ENCODE measurements around the gene HDAC4. TPM values are rescaled to one million over a fixed set of nuclear protein-coding genes. Genes with fewer than 3 reads are reported as not detected.

The HDAC4 gene
- total and polyA plus RNA-seq, 2 of the 4 experiments (the other 2 are of a cell fraction): 4.1 to 7.2 TPM

DNA sequence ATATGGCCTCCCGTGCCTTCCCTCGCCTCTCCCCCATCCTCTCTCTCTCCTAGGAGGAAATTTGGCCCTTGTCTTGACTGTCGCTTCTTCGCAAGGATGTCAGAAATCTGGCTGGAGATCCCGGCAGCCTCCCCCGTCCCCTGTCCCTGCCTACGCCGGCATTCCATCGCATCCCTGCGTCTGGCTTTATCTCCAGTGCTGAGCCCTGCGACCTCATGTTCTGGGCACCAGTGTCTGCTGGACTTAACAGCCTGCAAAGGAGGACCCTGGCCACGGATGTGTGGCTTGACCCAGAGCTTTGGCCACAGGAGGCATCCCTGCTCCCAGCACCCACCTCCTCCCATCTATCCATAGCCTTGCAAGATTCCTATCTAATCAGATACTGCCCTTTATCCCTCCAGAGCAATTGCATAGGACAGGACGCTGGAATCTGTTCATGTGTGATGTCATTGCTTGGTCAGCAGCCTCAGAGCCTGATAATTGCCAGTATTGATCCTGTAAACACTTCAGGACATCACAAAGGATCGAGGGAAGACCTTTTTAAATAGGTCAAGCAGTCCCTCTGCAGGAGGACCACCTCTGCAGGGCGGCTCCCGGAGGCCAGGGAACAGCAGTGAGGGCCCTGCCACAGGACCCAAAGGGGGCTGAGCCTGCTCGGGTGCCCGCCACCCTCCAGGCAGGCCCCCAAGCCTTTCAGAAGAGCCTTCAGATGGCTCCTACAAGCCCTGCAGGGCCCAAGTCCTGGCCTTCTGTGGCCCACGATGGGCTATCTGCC is 384.7 kb downstream of the HDAC4 start:
- no peak overlapping the region for H2BK15ac ChIP-seq (ENCODE audit: low read depth, low read length)
- no peaks in the 10 kb centered on the region for H3K9me1 ChIP-seq (ENCODE audit: insufficient read depth, low read length)
- DNase-seq: no peak
- WGBS, 2 experiments (ENCODE audit: extremely low coverage in 2 of 2, insufficient read length in 1 of 2): 51% methylated on average over 16 of the region's 19 CpGs; no CpG with 5 or more reads in 1 of the 2 experiments
- H3K4ac ChIP-seq (ENCODE audit: low read depth, low read length): no peak overlapping the region
- no peak overlapping the region for H2BK120ac ChIP-seq (ENCODE audit: low read depth, low read length)
- dilution Hi-C loops (cut with HindIII; ENCODE audit: low sequenced_read_pairs, unreplicated experiment) (no loop called here), intact Hi-C loops (cut with micrococcal nuclease) (no loop called here), in situ Hi-C loops (cut with MboI; ENCODE audit: low sequenced_read_pairs) (no loop called here)
- no peak overlapping the region for H2BK5ac ChIP-seq (ENCODE audit: low read depth, low read length, poor library complexity, severe bottlenecking)
- no peaks in the 10 kb centered on the region for H3K4me1 ChIP-seq (ENCODE audit: control insufficient read depth, insufficient read depth, low read length)
- H4K8ac ChIP-seq (ENCODE audit: low read depth in 2 of 2, low read length in 2 of 2): no peak overlapping the region
- no peak overlapping the region for H3K23ac ChIP-seq (ENCODE audit: low read depth, low read length)
- no peak overlapping the region for H3K9ac ChIP-seq (ENCODE audit: low read depth, low read length)
- no peak overlapping the region for H3K4me3 ChIP-seq (ENCODE audit: insufficient read depth, low read depth, low read length)
- H2BK20ac ChIP-seq (ENCODE audit: low read depth, low read length): no peak overlapping the region
- no peak overlapping the region for H2AK5ac ChIP-seq (ENCODE audit: low read depth, low read length)
- H3K9me3 ChIP-seq (ENCODE audit: control insufficient read depth, insufficient read depth, low read length): no peaks in the 10 kb centered on the region
- TF ChIP-seq CHD1 (IDR thresholded peaks at IDR 0.05; ENCODE audit: low read depth, low read length) (no peak), POLR2A (IDR thresholded peaks at IDR 0.05; ENCODE audit: low read depth, low read length) (no peak), MAZ (IDR thresholded peaks at IDR 0.05; ENCODE audit: borderline replicate concordance, low read depth, low read length) (no peak), BHLHE40 (IDR thresholded peaks at IDR 0.05; ENCODE audit: low read depth, low read length) (no peak), CEBPB (IDR thresholded peaks at IDR 0.05; ENCODE audit: low read depth, low read length) (no peak), NFE2L2 (IDR thresholded peaks at IDR 0.05; ENCODE audit: low read depth, low read length) (no peak), RAD21 (IDR thresholded peaks at IDR 0.05; ENCODE audit: low read length) (no peak), RFX5 (IDR thresholded peaks at IDR 0.05; ENCODE audit: low read depth, low read length) (no peak), MAFK (IDR thresholded peaks at IDR 0.05; ENCODE audit: low read depth, low read length) (no peak), SMC3 (IDR thresholded peaks at IDR 0.05; ENCODE audit: low read depth, low read length) (no peak), MXI1 (IDR thresholded peaks at IDR 0.05; ENCODE audit: borderline replicate concordance, low read depth, low read length) (no peak), FOS (IDR thresholded peaks at IDR 0.05; ENCODE audit: low read depth, low read length) (no peak), RCOR1 (IDR thresholded peaks at IDR 0.05; ENCODE audit: insufficient replicate concordance, low read length) (no peak)
- TF ChIP-seq, protein P1, sequence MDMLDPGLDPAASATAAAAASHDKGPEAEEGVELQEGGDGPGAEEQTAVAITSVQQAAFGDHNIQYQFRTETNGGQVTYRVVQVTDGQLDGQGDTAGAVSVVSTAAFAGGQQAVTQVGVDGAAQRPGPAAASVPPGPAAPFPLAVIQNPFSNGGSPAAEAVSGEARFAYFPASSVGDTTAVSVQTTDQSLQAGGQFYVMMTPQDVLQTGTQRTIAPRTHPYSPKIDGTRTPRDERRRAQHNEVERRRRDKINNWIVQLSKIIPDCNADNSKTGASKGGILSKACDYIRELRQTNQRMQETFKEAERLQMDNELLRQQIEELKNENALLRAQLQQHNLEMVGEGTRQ (IDR thresholded peaks at IDR 0.05; ENCODE audit: low read depth, low read length): no peak
- TF ChIP-seq, protein P2, sequence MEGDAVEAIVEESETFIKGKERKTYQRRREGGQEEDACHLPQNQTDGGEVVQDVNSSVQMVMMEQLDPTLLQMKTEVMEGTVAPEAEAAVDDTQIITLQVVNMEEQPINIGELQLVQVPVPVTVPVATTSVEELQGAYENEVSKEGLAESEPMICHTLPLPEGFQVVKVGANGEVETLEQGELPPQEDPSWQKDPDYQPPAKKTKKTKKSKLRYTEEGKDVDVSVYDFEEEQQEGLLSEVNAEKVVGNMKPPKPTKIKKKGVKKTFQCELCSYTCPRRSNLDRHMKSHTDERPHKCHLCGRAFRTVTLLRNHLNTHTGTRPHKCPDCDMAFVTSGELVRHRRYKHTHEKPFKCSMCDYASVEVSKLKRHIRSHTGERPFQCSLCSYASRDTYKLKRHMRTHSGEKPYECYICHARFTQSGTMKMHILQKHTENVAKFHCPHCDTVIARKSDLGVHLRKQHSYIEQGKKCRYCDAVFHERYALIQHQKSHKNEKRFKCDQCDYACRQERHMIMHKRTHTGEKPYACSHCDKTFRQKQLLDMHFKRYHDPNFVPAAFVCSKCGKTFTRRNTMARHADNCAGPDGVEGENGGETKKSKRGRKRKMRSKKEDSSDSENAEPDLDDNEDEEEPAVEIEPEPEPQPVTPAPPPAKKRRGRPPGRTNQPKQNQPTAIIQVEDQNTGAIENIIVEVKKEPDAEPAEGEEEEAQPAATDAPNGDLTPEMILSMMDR (conservative IDR thresholded peaks at IDR 0.05; ENCODE audit: low read depth, low read length): no peak
- TF ChIP-seq, protein P3, sequence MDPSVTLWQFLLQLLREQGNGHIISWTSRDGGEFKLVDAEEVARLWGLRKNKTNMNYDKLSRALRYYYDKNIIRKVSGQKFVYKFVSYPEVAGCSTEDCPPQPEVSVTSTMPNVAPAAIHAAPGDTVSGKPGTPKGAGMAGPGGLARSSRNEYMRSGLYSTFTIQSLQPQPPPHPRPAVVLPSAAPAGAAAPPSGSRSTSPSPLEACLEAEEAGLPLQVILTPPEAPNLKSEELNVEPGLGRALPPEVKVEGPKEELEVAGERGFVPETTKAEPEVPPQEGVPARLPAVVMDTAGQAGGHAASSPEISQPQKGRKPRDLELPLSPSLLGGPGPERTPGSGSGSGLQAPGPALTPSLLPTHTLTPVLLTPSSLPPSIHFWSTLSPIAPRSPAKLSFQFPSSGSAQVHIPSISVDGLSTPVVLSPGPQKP (IDR thresholded peaks at IDR 0.05; ENCODE audit: borderline replicate concordance, low read depth, low read length): no peak
- no peak overlapping the region for H2AK9ac ChIP-seq (replicated peaks; ENCODE audit: low read depth, low read length, poor library complexity)
- no TSS peak for BruUV-seq (replicated peaks)
- ChIA-PET CTCF (no interaction called here), POLR2A (ENCODE audit: unreplicated experiment) (no interaction called here)
- no peak overlapping the region for H3K56ac ChIP-seq (ENCODE audit: extremely low read depth, insufficient read depth, low read length)
- no peak overlapping the region for H3K27ac ChIP-seq (ENCODE audit: insufficient read depth, low read length)
- no peak overlapping the region for H4K91ac ChIP-seq (ENCODE audit: insufficient read depth, low read depth, low read length)
- ATAC-seq (ENCODE audit: low read depth): no peak
- no peak overlapping the region for H4K5ac ChIP-seq (ENCODE audit: low read depth, low read length)
- H2AFZ ChIP-seq (replicated peaks; ENCODE audit: low read length, poor library complexity): peak overlapping the region; percentile 3
- H4K20me1 ChIP-seq (ENCODE audit: insufficient read depth, low read length): no peaks in the 10 kb centered on the region
- no peaks in the 10 kb centered on the region for H3K79me1 ChIP-seq (ENCODE audit: low read depth in 1 of 2, low read length in 2 of 2)
- H3K27me3 ChIP-seq (ENCODE audit: control insufficient read depth, insufficient read depth, low read length): peaks cover 57% of the 10 kb centered on the region
- no peaks in the 10 kb centered on the region for H3K36me3 ChIP-seq (ENCODE audit: control insufficient read depth, insufficient read depth, low read length)
- H3K14ac ChIP-seq (replicated peaks; ENCODE audit: low read depth, low read length): no peak overlapping the region
- no peak overlapping the region for H3K4me2 ChIP-seq (ENCODE audit: low read depth, low read length)
- no peak overlapping the region for H3K18ac ChIP-seq (ENCODE audit: low read depth, low read length)

All from IMR-90 (cell line).